GM12878 (cell line): ENCODE measurements around the gene KRT20. TPM values are rescaled to one million over a fixed set of nuclear protein-coding genes. Genes with fewer than 3 reads are reported as not detected.

Experiments
- ATAC-seq: fragments of 200-7000 bp; cut with Tn5 transposase; 3 replicates; pipeline ENCODE4 v1.9.1; 2020; ENCODE audit warnings: mild to moderate bottlenecking, moderate library complexity
- BruUV-seq: library from RNA; stranded (reverse); fragments of 400-500 nt; replicated peaks from 2 replicates; lab custom pipeline; 2021; lab: Mats Ljungman, UMichigan
- CTCF ChIA-PET: fragments of 300-600 bp; sonication (Branson Sonifier 250); formaldehyde crosslinking; extraction: SDS; loops from one replicate; lab custom pipeline; 2021; ENCODE audit warnings: inconsistent platforms; lab: Yijun Ruan, JAX
- POLR2A ChIA-PET: fragments of 350-600 bp; formaldehyde crosslinking; extraction: SDS; loops from one replicate; lab custom pipeline; 2021; ENCODE audit warnings: inconsistent platforms; lab: Charles Lee
- RAD21 ChIA-PET: fragments of 300-600 bp; sonication (Branson Sonifier 250); formaldehyde crosslinking; loops from one replicate; lab custom pipeline; 2023; ENCODE audit warnings: antibody characterized with exemption; ENCODE audit not compliant: unreplicated experiment; lab: Charles Lee
- SMC1A ChIA-PET: fragments of 300-600 bp; sonication (Branson Sonifier 250); formaldehyde crosslinking; loops from one replicate; lab custom pipeline; 2023; ENCODE audit not compliant: unreplicated experiment, uncharacterized antibody; lab: Charles Lee
- DNase-seq: peaks from one replicate; pipeline ENCODE4 v3.0.0-alpha.2; 2011; ENCODE audit warnings: low read depth, low spot score
- FAIRE-seq: peaks from 3 replicates; lab custom pipeline; 2011; peaks lifted over from hg19 to GRCh38; lab: Jason Lieb, UNC
- H2AFZ ChIP-seq: 2 replicates; pipeline ENCODE4 v1.6.0; 2011; ENCODE audit warnings: low read depth, low read length, control low read depth; ENCODE audit not compliant: control insufficient read depth
- H3K27ac ChIP-seq: 2 replicates; pipeline ENCODE4 v1.5.1; 2011; ENCODE audit warnings: control low read depth; ENCODE audit not compliant: control insufficient read depth, insufficient read depth
- H3K27me3 ChIP-seq, 2 experiments: replicated peaks in 1 of 2; 2 replicates each; pipeline versions ENCODE4 v1.6.0 to v1.6.1; 2011; ENCODE audit warnings: low read length in 1 of 2; ENCODE audit not compliant: control insufficient read depth in 2 of 2, insufficient read depth in 2 of 2
- H3K36me3 ChIP-seq, 2 experiments: 2 replicates each; pipeline ENCODE4 v1.5.1; 2011; ENCODE audit warnings: low read length in 1 of 2; ENCODE audit not compliant: control insufficient read depth in 2 of 2, insufficient read depth in 2 of 2
- H3K4me1 ChIP-seq: 2 replicates; pipeline ENCODE4 v1.6.1; 2011; ENCODE audit warnings: mild to moderate bottlenecking, low read length, moderate library complexity, mixed read lengths; ENCODE audit not compliant: control insufficient read depth, insufficient read depth
- H3K4me2 ChIP-seq: 2 replicates; pipeline ENCODE4 v1.6.0; 2011; ENCODE audit warnings: control low read depth; ENCODE audit not compliant: control insufficient read depth, insufficient read depth
- H3K4me3 ChIP-seq: fragments of 200-600 bp; sonication (generic); 2 replicates; pipeline ENCODE4 v1.5.1; 2016
- H3K79me2 ChIP-seq: 2 replicates; pipeline ENCODE4 v1.6.0; 2011; ENCODE audit warnings: low read length; ENCODE audit not compliant: control insufficient read depth, insufficient read depth
- H3K9ac ChIP-seq: 2 replicates; pipeline ENCODE4 v1.8.0; 2011; ENCODE audit warnings: low read length, control low read depth, mixed read lengths; ENCODE audit not compliant: control insufficient read depth, insufficient read depth
- H3K9me3 ChIP-seq: replicated peaks from 3 replicates; pipeline ENCODE4 v1.5.1; 2011; ENCODE audit warnings: mild to moderate bottlenecking, low read length; ENCODE audit not compliant: control insufficient read depth, insufficient read depth
- H4K20me1 ChIP-seq: 2 replicates; pipeline ENCODE4 v1.6.0; 2011; ENCODE audit not compliant: control insufficient read depth, insufficient read depth
- NFYB ChIP-seq: IDR thresholded peaks from 2 replicates; pipeline ENCODE4 v1.6.1; 2011; ENCODE audit warnings: low read depth, mild to moderate bottlenecking, low read length, improper control_type of control experiment, moderate library complexity; ENCODE audit not compliant: insufficient read depth
- RUNX3 ChIP-seq: IDR thresholded peaks from 2 replicates; pipeline ENCODE4 v1.6.1; 2012; ENCODE audit warnings: low read length, inconsistent platforms
- TCF7 ChIP-seq: IDR thresholded peaks from 2 replicates; pipeline ENCODE4 v1.6.1; 2014; ENCODE audit warnings: antibody characterized with exemption, borderline replicate concordance
- YY1 ChIP-seq: IDR thresholded peaks from 2 replicates; pipeline ENCODE4 v1.6.1; 2011; ENCODE audit warnings: low read depth, mild to moderate bottlenecking, low read length
- WGBS: methylation state at CpG from one replicate; pipeline ENCODE4 v1.1.6; 2016; ENCODE audit warnings: low lambda C conversion rate; ENCODE audit not compliant: insufficient replicate concordance, insufficient coverage; ENCODE audit errors: missing lambda C conversion rate; 5-methylcytosine and 5-hydroxymethylcytosine counted together
- in situ Hi-C: fragments of 300-500 bp; cut with MboI; formaldehyde crosslinking; loops from 9 replicates; pipeline ENCODE4 v1.14.3; 2018; ENCODE audit warnings: mixed read lengths
- intact Hi-C: fragments of 100-400 bp; cut with micrococcal nuclease; formaldehyde crosslinking; loops from one replicate; pipeline ENCODE4 v1.14.2; 2022; ENCODE audit not compliant: unreplicated experiment
- polyA plus RNA-seq, 11 experiments: library from polyadenylated mRNA; depleted of rRNA in 4 of 11; unstranded in 6 of 11; stranded (reverse) in 5 of 11; fragments of >200 nt; fragmentation: Nextera tagmentation in 4 of 11; fragmentation: Illumina TruSeq in 1 of 11; extraction: Ambion mirVana in 4 of 11; extraction: Trizol in 1 of 11; gene quantifications; 1 replicate in 1 of 11; 2 replicates in 10 of 11; pipeline versions ENCODE4 v1.2.1 to v1.2.3, GENCODE V29; 2011 to 2016; ENCODE audit warnings: inconsistent platforms in 2 of 11, missing spikeins in 2 of 11, low read depth in 1 of 11
- total RNA-seq, 4 experiments: library from RNA; depleted of rRNA in 3 of 4; stranded (reverse); fragments of >200 nt in 3 of 4; fragmentation: Illumina TruSeq in 1 of 4; extraction: Trizol in 1 of 4; gene quantifications; 2 replicates each; pipeline versions ENCODE4 v1.2.1 to v1.2.3, GENCODE V29; 2013 to 2021
- TF ChIP-seq, protein P1 (sequence below): fragments of 450-650 bp; IDR thresholded peaks from 2 replicates; pipeline ENCODE4 v1.6.1; 2016; ENCODE audit warnings: mild to moderate bottlenecking

The KRT20 gene
- total and polyA plus RNA-seq, 10 of the 15 experiments (the other 5 are each of a cell fraction or from before 2014, with no cell fraction given), result 0.23 TPM; not detected in 9

DNA sequence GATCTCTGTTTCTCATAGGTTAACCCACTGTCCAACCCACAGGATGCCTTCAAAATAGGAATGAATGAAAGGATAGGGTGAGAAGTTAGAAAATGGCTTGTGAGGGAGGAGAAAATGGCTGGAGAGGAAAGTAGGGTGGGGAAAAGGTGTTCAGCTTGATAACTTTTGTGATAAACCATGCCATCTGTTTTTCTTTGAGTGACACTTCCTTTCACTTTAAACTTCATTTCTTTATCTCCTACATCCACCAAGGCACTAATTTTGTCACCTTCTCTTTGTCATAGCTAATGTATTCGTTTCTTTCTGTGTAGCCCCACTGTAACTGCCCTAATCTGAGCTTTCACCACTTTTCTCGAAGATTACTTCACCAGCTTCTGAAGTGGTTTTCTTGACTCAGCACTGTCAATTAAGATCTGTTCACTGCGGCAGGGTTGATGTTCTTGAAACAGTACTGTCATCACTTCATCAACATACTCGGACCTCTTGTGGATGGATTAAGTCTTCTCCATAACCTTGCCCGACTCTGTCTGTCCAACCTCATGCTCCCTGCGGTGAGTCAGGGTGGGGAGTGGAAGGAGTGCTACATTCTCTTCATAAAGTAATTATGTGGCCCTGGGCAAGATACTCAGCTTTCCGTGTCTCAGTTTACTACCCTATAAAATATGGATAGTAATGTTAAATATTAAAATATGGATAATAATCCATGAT, 57.1 kb downstream of the KRT20 start:
- Histone ChIP-seq H3K36me3 (no peaks in the 10 kb centered on the region), H3K79me2 (no peaks in the 10 kb centered on the region), H3K4me2 (no peak overlapping the region), H3K9ac (no peak overlapping the region)
- CTCF ChIA-PET, result no interaction called here
- RAD21 ChIA-PET, result no interaction called here
- 55% methylated on average over 7 of the region's 7 CpGs for WGBS
- DNase-seq, result no peak
- no TSS peak for BruUV-seq
- TF ChIP-seq YY1 (no peak), RUNX3 (peak; percentile 60; the same call in 1 of the 2 replicates), TCF7 (0 out of 2 replicates have a peak, but pooled peaks have one; percentile 58), NFYB (0 out of 2 replicates have a peak, but pooled peaks have one; percentile 4)
- TF ChIP-seq, protein P1, sequence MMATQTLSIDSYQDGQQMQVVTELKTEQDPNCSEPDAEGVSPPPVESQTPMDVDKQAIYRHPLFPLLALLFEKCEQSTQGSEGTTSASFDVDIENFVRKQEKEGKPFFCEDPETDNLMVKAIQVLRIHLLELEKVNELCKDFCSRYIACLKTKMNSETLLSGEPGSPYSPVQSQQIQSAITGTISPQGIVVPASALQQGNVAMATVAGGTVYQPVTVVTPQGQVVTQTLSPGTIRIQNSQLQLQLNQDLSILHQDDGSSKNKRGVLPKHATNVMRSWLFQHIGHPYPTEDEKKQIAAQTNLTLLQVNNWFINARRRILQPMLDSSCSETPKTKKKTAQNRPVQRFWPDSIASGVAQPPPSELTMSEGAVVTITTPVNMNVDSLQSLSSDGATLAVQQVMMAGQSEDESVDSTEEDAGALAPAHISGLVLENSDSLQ, result peak; percentile 58
- TF ChIP-seq, all 136 proteins: peak for 4
- Histone ChIP-seq H3K4me1 (peaks cover 4% of the 10 kb centered on the region; the same call in 1 of the 2 replicates), H2AFZ (no peak overlapping the region), H3K27ac (no peak overlapping the region), H3K9me3 (no peaks in the 10 kb centered on the region), H3K27me3 (no peaks in the 10 kb centered on the region), H4K20me1 (no peaks in the 10 kb centered on the region), H3K4me3 (no peak overlapping the region)
- ChIA-PET SMC1A (interaction anchor here (0.7 to 1.4 kb wide), 3 partner anchors 9 to 75 kb away, joined by 3 read pairs; no protein-coding TSS in a partner anchor), POLR2A (interaction anchor here (1.2 kb wide), 1 partner anchor 9 kb away, joined by 4 read pairs; no protein-coding TSS in a partner anchor)
- intact Hi-C loops, result no loop called here
- ATAC-seq, result peak; percentile 45
- in situ Hi-C loops, result no loop called here
- FAIRE-seq, result no peak

Other genes with a start within 250 kb of the KRT20 start
Only the 7 nearest of the 29 such genes appear.
- not detected in 2 replicates for gene KRT27, start 102.7 kb downstream of the KRT20 start, total RNA-seq (2014; rRNA removed)
- gene KRT27, start 102.7 kb downstream of the KRT20 start, total RNA-seq (2014; rRNA removed; fragmentation: Illumina TruSeq; extraction: Trizol), result not detected in 2 replicates
- not detected in 2 replicates for gene KRT27, start 102.7 kb downstream of the KRT20 start, total RNA-seq (2021)
- 0.20 TPM in 1 of 2 replicates, not detected in the other for gene KRT27, start 102.7 kb downstream of the KRT20 start, polyA plus RNA-seq (2011; rRNA removed)
- not detected in 2 replicates for gene KRT27, start 102.7 kb downstream of the KRT20 start, polyA plus RNA-seq (2014; fragmentation: Illumina TruSeq; extraction: Trizol)
- not detected for gene KRT27, start 102.7 kb downstream of the KRT20 start, polyA plus RNA-seq (2014; fragmentation: Nextera tagmentation; extraction: Ambion mirVana)
- gene KRT27, start 102.7 kb downstream of the KRT20 start, polyA plus RNA-seq (2014; rRNA removed), result not detected in 2 replicates
- not detected for gene KRT27, start 102.7 kb downstream of the KRT20 start, polyA plus RNA-seq (2016; fragmentation: Nextera tagmentation; extraction: Ambion mirVana)
- not detected in 2 replicates for gene KRT28, start 85.3 kb downstream of the KRT20 start, total RNA-seq (2014; rRNA removed)
- not detected in 2 replicates for gene KRT28, start 85.3 kb downstream of the KRT20 start, total RNA-seq (2014; rRNA removed; fragmentation: Illumina TruSeq; extraction: Trizol)
- not detected in 2 replicates for gene KRT28, start 85.3 kb downstream of the KRT20 start, total RNA-seq (2021)
- not detected in 2 replicates for gene KRT28, start 85.3 kb downstream of the KRT20 start, polyA plus RNA-seq (2011; rRNA removed)
- gene KRT28, start 85.3 kb downstream of the KRT20 start, polyA plus RNA-seq (2014; fragmentation: Illumina TruSeq; extraction: Trizol), result not detected in 2 replicates
- gene KRT28, start 85.3 kb downstream of the KRT20 start, polyA plus RNA-seq (2014; fragmentation: Nextera tagmentation; extraction: Ambion mirVana), result not detected
- gene KRT28, start 85.3 kb downstream of the KRT20 start, polyA plus RNA-seq (2014; rRNA removed), result not detected in 2 replicates
- gene KRT28, start 85.3 kb downstream of the KRT20 start, polyA plus RNA-seq (2016; fragmentation: Nextera tagmentation; extraction: Ambion mirVana), result not detected
- 5.7 and 12.4 TPM in 2 replicates for gene KRT10, start 62.6 kb downstream of the KRT20 start, total RNA-seq (2014; rRNA removed)
- 10.8 and 11.1 TPM in 2 replicates for gene KRT10, start 62.6 kb downstream of the KRT20 start, total RNA-seq (2014; rRNA removed; fragmentation: Illumina TruSeq; extraction: Trizol)
- gene KRT10, start 62.6 kb downstream of the KRT20 start, total RNA-seq (2021), result 34.8 and 36.4 TPM in 2 replicates
- gene KRT10, start 62.6 kb downstream of the KRT20 start, polyA plus RNA-seq (2011; rRNA removed), result 21.3 and 41.6 TPM in 2 replicates
- gene KRT10, start 62.6 kb downstream of the KRT20 start, polyA plus RNA-seq (2014; fragmentation: Illumina TruSeq; extraction: Trizol), result 11.1 and 14.4 TPM in 2 replicates
- 10 to 100 TPM; 16.0 to 37.0 TPM for gene KRT10, start 62.6 kb downstream of the KRT20 start, polyA plus RNA-seq (2014; fragmentation: Nextera tagmentation; extraction: Ambion mirVana)
- 26.6 and 27.1 TPM in 2 replicates for gene KRT10, start 62.6 kb downstream of the KRT20 start, polyA plus RNA-seq (2014; rRNA removed)
- 10 to 100 TPM; 78.7 to 98.5 TPM for gene KRT10, start 62.6 kb downstream of the KRT20 start, polyA plus RNA-seq (2016; fragmentation: Nextera tagmentation; extraction: Ambion mirVana)
- not detected in 2 replicates for gene KRT12, start 18.0 kb downstream of the KRT20 start, total RNA-seq (2014; rRNA removed)
- gene KRT12, start 18.0 kb downstream of the KRT20 start, total RNA-seq (2014; rRNA removed; fragmentation: Illumina TruSeq; extraction: Trizol), result not detected in 2 replicates
- gene KRT12, start 18.0 kb downstream of the KRT20 start, total RNA-seq (2021), result not detected in 2 replicates
- gene KRT12, start 18.0 kb downstream of the KRT20 start, polyA plus RNA-seq (2011; rRNA removed), result not detected in 2 replicates
- gene KRT12, start 18.0 kb downstream of the KRT20 start, polyA plus RNA-seq (2014; fragmentation: Illumina TruSeq; extraction: Trizol), result not detected in 2 replicates
- gene KRT12, start 18.0 kb downstream of the KRT20 start, polyA plus RNA-seq (2014; fragmentation: Nextera tagmentation; extraction: Ambion mirVana), result not detected
- not detected in 2 replicates for gene KRT12, start 18.0 kb downstream of the KRT20 start, polyA plus RNA-seq (2014; rRNA removed)
- gene KRT12, start 18.0 kb downstream of the KRT20 start, polyA plus RNA-seq (2016; fragmentation: Nextera tagmentation; extraction: Ambion mirVana), result not detected
- gene KRT23, start 52.4 kb upstream of the KRT20 start, total RNA-seq (2014; rRNA removed), result not detected in 2 replicates
- not detected in 2 replicates for gene KRT23, start 52.4 kb upstream of the KRT20 start, total RNA-seq (2014; rRNA removed; fragmentation: Illumina TruSeq; extraction: Trizol)
- not detected in 2 replicates for gene KRT23, start 52.4 kb upstream of the KRT20 start, total RNA-seq (2021)
- not detected in 2 replicates for gene KRT23, start 52.4 kb upstream of the KRT20 start, polyA plus RNA-seq (2011; rRNA removed)
- gene KRT23, start 52.4 kb upstream of the KRT20 start, polyA plus RNA-seq (2014; fragmentation: Illumina TruSeq; extraction: Trizol), result not detected in 2 replicates
- not detected for gene KRT23, start 52.4 kb upstream of the KRT20 start, polyA plus RNA-seq (2014; fragmentation: Nextera tagmentation; extraction: Ambion mirVana)
- gene KRT23, start 52.4 kb upstream of the KRT20 start, polyA plus RNA-seq (2014; rRNA removed), result not detected in 2 replicates
- not detected for gene KRT23, start 52.4 kb upstream of the KRT20 start, polyA plus RNA-seq (2016; fragmentation: Nextera tagmentation; extraction: Ambion mirVana)
- not detected in 2 replicates for gene KRT39, start 81.7 kb upstream of the KRT20 start, total RNA-seq (2014; rRNA removed)
- not detected in 2 replicates for gene KRT39, start 81.7 kb upstream of the KRT20 start, total RNA-seq (2014; rRNA removed; fragmentation: Illumina TruSeq; extraction: Trizol)
- not detected in 2 replicates for gene KRT39, start 81.7 kb upstream of the KRT20 start, total RNA-seq (2021)
- gene KRT39, start 81.7 kb upstream of the KRT20 start, polyA plus RNA-seq (2011; rRNA removed), result not detected in 2 replicates
- gene KRT39, start 81.7 kb upstream of the KRT20 start, polyA plus RNA-seq (2014; fragmentation: Illumina TruSeq; extraction: Trizol), result not detected in 2 replicates
- not detected for gene KRT39, start 81.7 kb upstream of the KRT20 start, polyA plus RNA-seq (2014; fragmentation: Nextera tagmentation; extraction: Ambion mirVana)
- not detected in 2 replicates for gene KRT39, start 81.7 kb upstream of the KRT20 start, polyA plus RNA-seq (2014; rRNA removed)
- not detected for gene KRT39, start 81.7 kb upstream of the KRT20 start, polyA plus RNA-seq (2016; fragmentation: Nextera tagmentation; extraction: Ambion mirVana)
- not detected in 2 replicates for gene KRT40, start 99.1 kb upstream of the KRT20 start, total RNA-seq (2014; rRNA removed)
- gene KRT40, start 99.1 kb upstream of the KRT20 start, total RNA-seq (2014; rRNA removed; fragmentation: Illumina TruSeq; extraction: Trizol), result not detected in 2 replicates
- gene KRT40, start 99.1 kb upstream of the KRT20 start, total RNA-seq (2021), result not detected in 2 replicates
- not detected in 2 replicates for gene KRT40, start 99.1 kb upstream of the KRT20 start, polyA plus RNA-seq (2011; rRNA removed)
- gene KRT40, start 99.1 kb upstream of the KRT20 start, polyA plus RNA-seq (2014; fragmentation: Illumina TruSeq; extraction: Trizol), result not detected in 2 replicates
- not detected for gene KRT40, start 99.1 kb upstream of the KRT20 start, polyA plus RNA-seq (2014; fragmentation: Nextera tagmentation; extraction: Ambion mirVana)
- gene KRT40, start 99.1 kb upstream of the KRT20 start, polyA plus RNA-seq (2014; rRNA removed), result not detected in 2 replicates
- not detected for gene KRT40, start 99.1 kb upstream of the KRT20 start, polyA plus RNA-seq (2016; fragmentation: Nextera tagmentation; extraction: Ambion mirVana)